ENCODE results near the gene CASR. TPM values are rescaled to one million over a fixed set of nuclear protein-coding genes. Genes with fewer than 3 reads are reported as not detected.

Gene CASR
- total RNA-seq, 4 donors from 2014 or later, result 0.04 TPM; not detected in 3

- no peak overlapping the region for H3K27ac ChIP-seq
- H3K9me3 ChIP-seq, result no peaks in the 10 kb centered on the region
- no peak for TF ChIP-seq POLR2A (IDR thresholded peaks at IDR 0.05)
- TF ChIP-seq EP300 (IDR thresholded peaks at IDR 0.05), result no peak
- H3K36me3 ChIP-seq, result no peaks in the 10 kb centered on the region
- ATAC-seq, result no peak
- WGBS, 2 donors (ENCODE audit: low coverage in 1 of 2), result 90 to 95% methylated on average over 2 to 4 of the region's 23 CpGs
- H3K4me1 ChIP-seq, result no peaks in the 10 kb centered on the region
- H3K4me3 ChIP-seq, result no peak overlapping the region
- H3K27me3 ChIP-seq, result peaks cover 10% of the 10 kb centered on the region
Observed at GRCh38 chr3:122227036-122227781, 43.7 kb downstream of the CASR start.

GRCh38 chr3:122230174-122230573 lies 46.7 kb downstream of the CASR start:
- H3K9me3 ChIP-seq, result no peaks in the 10 kb centered on the region
- no peak overlapping the region for H3K4me3 ChIP-seq
- H3K4me1 ChIP-seq, result no peaks in the 10 kb centered on the region
- ATAC-seq, result no peak
- H3K27me3 ChIP-seq, result peaks cover 10% of the 10 kb centered on the region
- TF ChIP-seq CTCF (IDR thresholded peaks at IDR 0.05) (no peak), POLR2A (IDR thresholded peaks at IDR 0.05) (no peak)
- 86 to 93% methylated on average over 3 to 12 of the region's 23 CpGs for WGBS, 2 donors (ENCODE audit: low coverage in 1 of 2)
- H3K36me3 ChIP-seq, result no peaks in the 10 kb centered on the region
- no peak overlapping the region for H3K27ac ChIP-seq

GRCh38 chr3:122231465-122232157 lies 48.1 kb downstream of the CASR start:
- 76 to 77% methylated on average over 6 to 9 of the region's 9 CpGs for WGBS, 2 donors (ENCODE audit: low coverage in 1 of 2)
- Histone ChIP-seq H3K4me1 (no peaks in the 10 kb centered on the region), H3K36me3 (no peaks in the 10 kb centered on the region), H3K4me3 (no peak overlapping the region), H3K27me3 (peaks cover 10% of the 10 kb centered on the region), H3K9me3 (no peaks in the 10 kb centered on the region), H3K27ac (no peak overlapping the region)
- ATAC-seq, result no peak
- no peak for TF ChIP-seq EP300 (IDR thresholded peaks at IDR 0.05)
- no peak for TF ChIP-seq CTCF (IDR thresholded peaks at IDR 0.05)
- TF ChIP-seq POLR2AphosphoS5 (IDR thresholded peaks at IDR 0.05), result no peak
- TF ChIP-seq POLR2A (IDR thresholded peaks at IDR 0.05), result no peak

GRCh38 chr3:122232485-122232884 lies 49.0 kb downstream of the CASR start:
- no peak for ATAC-seq
- H3K36me3 ChIP-seq, result no peaks in the 10 kb centered on the region
- 60 to 70% methylated on average over 1 to 4 of the region's 4 CpGs for WGBS, 2 donors (ENCODE audit: low coverage in 1 of 2)
- no peaks in the 10 kb centered on the region for H3K4me1 ChIP-seq
- no peak for TF ChIP-seq EP300 (IDR thresholded peaks at IDR 0.05)
- TF ChIP-seq POLR2A (IDR thresholded peaks at IDR 0.05), result no peak
- no peak for TF ChIP-seq POLR2AphosphoS5 (IDR thresholded peaks at IDR 0.05)
- no peak for TF ChIP-seq CTCF (IDR thresholded peaks at IDR 0.05)
- peaks cover 10% of the 10 kb centered on the region for H3K27me3 ChIP-seq
- H3K27ac ChIP-seq, result no peak overlapping the region
- H3K9me3 ChIP-seq, result no peaks in the 10 kb centered on the region
- H3K4me3 ChIP-seq, result no peak overlapping the region

GRCh38 chr3:122233101-122233952 lies 49.9 kb downstream of the CASR start:
- WGBS, 2 donors (ENCODE audit: low coverage in 1 of 2), result 77 to 87% methylated on average over 8 to 12 of the region's 13 CpGs
- Histone ChIP-seq H3K27me3 (peaks cover 12% of the 10 kb centered on the region), H3K9me3 (no peaks in the 10 kb centered on the region), H3K36me3 (no peaks in the 10 kb centered on the region), H3K27ac (no peak overlapping the region), H3K4me1 (no peaks in the 10 kb centered on the region), H3K4me3 (no peak overlapping the region)
- TF ChIP-seq CTCF (IDR thresholded peaks at IDR 0.05) (no peak), EP300 (IDR thresholded peaks at IDR 0.05) (no peak), POLR2AphosphoS5 (IDR thresholded peaks at IDR 0.05) (no peak), POLR2A (IDR thresholded peaks at IDR 0.05) (no peak)
- peak; percentile 52 for ATAC-seq

Data from gastroesophageal sphincter (tissue), 4 donors.